ENCODE results near the gene SYT5. TPM values are rescaled to one million over a fixed set of nuclear protein-coding genes. Genes with fewer than 3 reads are reported as not detected.

The SYT5 gene
- total RNA-seq, 3 donors from 2014 or later (not counting 1 experiment from before 2014, with no cell fraction given) = 4.9 to 6.1 (median 5.3) TPM

DNA sequence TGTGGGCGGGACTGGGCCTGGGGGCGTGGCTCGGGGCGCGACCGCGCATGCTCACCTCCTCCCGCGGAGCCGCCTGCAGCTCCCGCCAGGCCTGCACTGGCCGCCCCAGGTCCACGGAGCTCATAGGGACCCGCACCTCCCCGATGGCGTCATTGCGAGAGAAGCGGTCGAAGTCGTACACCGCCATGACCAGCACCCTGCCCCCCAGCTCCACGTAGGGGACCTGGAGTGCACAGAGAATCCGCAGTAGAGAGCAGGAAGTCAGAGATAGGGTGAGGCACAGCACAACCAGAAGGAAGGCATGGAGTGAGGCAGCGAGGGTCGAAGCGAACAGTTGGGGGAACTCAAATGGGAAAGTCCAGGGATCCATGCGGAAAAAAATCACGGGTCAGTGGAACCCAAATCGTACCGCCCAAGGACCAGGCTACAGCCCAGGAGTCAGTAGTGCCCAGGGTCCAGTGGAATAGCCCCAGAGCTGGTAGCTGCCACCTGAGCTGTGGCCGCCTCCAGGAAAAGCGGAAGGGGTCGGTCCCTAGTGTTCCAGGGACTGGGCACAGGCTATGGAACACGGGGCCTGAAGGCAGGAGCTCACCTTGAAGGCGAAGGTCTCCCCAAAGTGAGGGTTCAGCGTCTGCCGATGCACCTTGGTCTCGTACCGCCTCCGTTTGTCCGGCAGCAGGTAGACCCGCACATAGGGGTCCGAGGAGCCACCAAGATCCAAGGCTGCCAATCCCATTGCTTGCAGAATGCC, 4.8 kb downstream of the SYT5 start:
- DNase-seq (no peak), ATAC-seq (no peak)
- no peak overlapping the region for H3K4me3 Mint-ChIP-seq
- no peak overlapping the region for H3K27ac Mint-ChIP-seq
- Histone ChIP-seq H3K36me3 (ENCODE audit: control insufficient read depth, insufficient read depth, low read length) (no peaks in the 10 kb centered on the region), H3K27me3 (ENCODE audit: control insufficient read depth, insufficient read depth, low read length) (peaks cover 42% of the 10 kb centered on the region), H3K27ac (ENCODE audit: low read length) (no peak overlapping the region), H3K9me3 (ENCODE audit: control insufficient read depth, insufficient read depth, low read length) (no peaks in the 10 kb centered on the region), H3K4me1 (ENCODE audit: control insufficient read depth, insufficient read depth, low read length) (peaks cover 36% of the 10 kb centered on the region), H3K4me3 (ENCODE audit: low read length) (no peak overlapping the region)
- peaks cover 52 to 61% of the 10 kb centered on the region in 2 donors for H3K27me3 Mint-ChIP-seq (ENCODE audit: low read depth in 2 of 2)
- H3K36me3 Mint-ChIP-seq = no peaks in the 10 kb centered on the region
- intact Hi-C loops (cut with micrococcal nuclease) = loop anchor here (5.0 kb wide), 1 partner anchor 477 kb away; no protein-coding TSS in a partner anchor
- TF ChIP-seq, protein P1, sequence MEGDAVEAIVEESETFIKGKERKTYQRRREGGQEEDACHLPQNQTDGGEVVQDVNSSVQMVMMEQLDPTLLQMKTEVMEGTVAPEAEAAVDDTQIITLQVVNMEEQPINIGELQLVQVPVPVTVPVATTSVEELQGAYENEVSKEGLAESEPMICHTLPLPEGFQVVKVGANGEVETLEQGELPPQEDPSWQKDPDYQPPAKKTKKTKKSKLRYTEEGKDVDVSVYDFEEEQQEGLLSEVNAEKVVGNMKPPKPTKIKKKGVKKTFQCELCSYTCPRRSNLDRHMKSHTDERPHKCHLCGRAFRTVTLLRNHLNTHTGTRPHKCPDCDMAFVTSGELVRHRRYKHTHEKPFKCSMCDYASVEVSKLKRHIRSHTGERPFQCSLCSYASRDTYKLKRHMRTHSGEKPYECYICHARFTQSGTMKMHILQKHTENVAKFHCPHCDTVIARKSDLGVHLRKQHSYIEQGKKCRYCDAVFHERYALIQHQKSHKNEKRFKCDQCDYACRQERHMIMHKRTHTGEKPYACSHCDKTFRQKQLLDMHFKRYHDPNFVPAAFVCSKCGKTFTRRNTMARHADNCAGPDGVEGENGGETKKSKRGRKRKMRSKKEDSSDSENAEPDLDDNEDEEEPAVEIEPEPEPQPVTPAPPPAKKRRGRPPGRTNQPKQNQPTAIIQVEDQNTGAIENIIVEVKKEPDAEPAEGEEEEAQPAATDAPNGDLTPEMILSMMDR (IDR thresholded peaks at IDR 0.05) = no peak
- H3K9me3 Mint-ChIP-seq = no peaks in the 10 kb centered on the region
- peaks cover 21 to 44% of the 10 kb centered on the region in 2 donors for H3K4me1 Mint-ChIP-seq
- WGBS (ENCODE audit: insufficient coverage) = 71% methylated on average over 43 of the region's 43 CpGs

DNA sequence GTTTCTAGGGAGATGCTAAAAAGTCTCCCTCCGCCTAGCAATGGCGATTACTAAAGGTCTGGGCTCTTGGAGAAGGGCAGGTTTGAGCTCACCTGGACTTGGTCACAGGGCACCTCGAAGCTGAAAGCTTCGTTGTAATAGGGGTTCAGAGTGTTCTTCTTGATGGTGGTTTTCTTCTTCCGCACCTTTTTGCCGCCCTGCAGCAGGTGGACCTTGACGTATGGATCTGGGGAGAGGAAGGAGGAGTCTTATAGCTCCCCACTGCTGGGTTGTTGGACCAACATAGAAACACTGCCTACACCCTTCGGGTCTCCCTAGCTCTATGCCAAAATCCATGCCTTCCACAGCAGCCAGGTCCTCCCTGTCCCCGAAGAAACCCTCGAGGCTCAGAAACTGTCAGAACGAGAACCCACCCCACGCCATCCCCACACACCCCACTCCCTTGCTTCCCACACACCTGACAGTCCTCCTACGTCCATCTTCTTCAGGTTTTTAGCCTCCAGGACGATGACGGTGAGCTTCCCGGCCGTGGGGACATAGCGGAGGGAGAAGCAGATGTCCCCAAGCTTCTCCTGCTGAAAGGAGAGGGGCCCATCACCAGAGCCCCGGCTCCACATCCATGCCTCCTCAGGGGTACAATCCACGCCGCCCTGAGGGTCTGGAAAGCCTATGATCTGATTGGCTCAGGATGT, 5.5 kb downstream of the SYT5 start:
- H3K4me1 Mint-ChIP-seq = peaks cover 19 to 37% of the 10 kb centered on the region in 2 donors
- H3K4me1 ChIP-seq (ENCODE audit: control insufficient read depth, insufficient read depth, low read length) = peaks cover 29% of the 10 kb centered on the region
- TF ChIP-seq, protein P1 (IDR thresholded peaks at IDR 0.05) = no peak
- H3K27me3 ChIP-seq (ENCODE audit: control insufficient read depth, insufficient read depth, low read length) = peaks cover 40% of the 10 kb centered on the region
- H3K36me3 Mint-ChIP-seq = no peaks in the 10 kb centered on the region
- DNase-seq = no peak
- peaks cover 55 to 65% of the 10 kb centered on the region in 2 donors for H3K27me3 Mint-ChIP-seq (ENCODE audit: low read depth in 2 of 2)
- H3K9me3 Mint-ChIP-seq = no peaks in the 10 kb centered on the region
- H3K36me3 ChIP-seq (ENCODE audit: control insufficient read depth, insufficient read depth, low read length) = no peaks in the 10 kb centered on the region
- no peak overlapping the region for H3K27ac ChIP-seq (ENCODE audit: low read length)
- H3K27ac Mint-ChIP-seq = no peak overlapping the region
- intact Hi-C loops (cut with micrococcal nuclease) = loop anchor here (5.0 kb wide), 1 partner anchor 478 kb away; no protein-coding TSS in a partner anchor
- H3K9me3 ChIP-seq (ENCODE audit: control insufficient read depth, insufficient read depth, low read length) = no peaks in the 10 kb centered on the region
- no peak for ATAC-seq
- 74% methylated on average over 21 of the region's 21 CpGs for WGBS (ENCODE audit: insufficient coverage)
- no peak overlapping the region for H3K4me3 Mint-ChIP-seq
- no peak overlapping the region for H3K4me3 ChIP-seq (ENCODE audit: low read length)

DNA sequence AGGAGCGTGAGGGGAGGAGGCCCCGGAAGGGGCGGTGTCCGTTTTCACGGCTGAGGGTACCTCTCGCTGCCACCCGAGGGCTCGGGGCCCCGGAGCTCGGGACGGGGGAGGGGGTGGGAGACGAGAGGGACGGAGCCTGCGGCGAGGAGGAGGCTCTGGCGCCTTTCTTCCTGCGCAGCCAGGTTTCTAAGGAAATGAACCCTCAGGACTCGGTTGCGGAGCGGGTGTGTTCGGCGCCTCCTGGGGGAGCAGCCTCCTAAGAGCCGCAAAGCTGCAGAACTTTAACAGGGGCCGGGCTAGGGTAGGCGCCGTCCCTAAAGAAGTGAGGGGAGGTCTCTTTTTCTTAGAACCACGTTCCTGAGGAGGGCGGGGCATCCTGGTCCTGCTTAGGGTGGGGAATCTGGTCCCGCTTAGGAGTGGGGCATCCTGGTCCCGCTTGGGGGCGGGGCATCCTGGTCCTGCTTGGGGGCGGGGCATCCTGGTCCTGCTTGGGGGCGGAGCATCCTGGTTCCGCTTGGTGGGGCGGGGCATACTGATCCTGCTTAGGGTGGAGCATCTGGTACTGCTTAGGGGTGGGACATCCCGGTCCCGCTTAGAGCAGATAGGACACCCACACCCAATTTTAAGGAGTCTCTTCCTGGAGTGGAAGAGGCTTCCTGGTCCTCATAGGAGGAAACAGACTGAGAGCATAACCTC, 6.2 kb downstream of the SYT5 start:
- Mint-ChIP-seq H3K36me3 (no peaks in the 10 kb centered on the region), H3K9me3 (no peaks in the 10 kb centered on the region), H3K4me3 (peak overlapping the region; percentile 61), H3K27ac (peak overlapping the region in 1 of 2 donors; percentile 58), H3K27me3 (ENCODE audit: low read depth in 2 of 2) (peaks cover 58 to 72% of the 10 kb centered on the region in 2 donors), H3K4me1 (peaks cover 12 to 30% of the 10 kb centered on the region in 2 donors)
- Histone ChIP-seq H3K4me1 (ENCODE audit: control insufficient read depth, insufficient read depth, low read length) (peaks cover 22% of the 10 kb centered on the region), H3K9me3 (ENCODE audit: control insufficient read depth, insufficient read depth, low read length) (no peaks in the 10 kb centered on the region), H3K36me3 (ENCODE audit: control insufficient read depth, insufficient read depth, low read length) (no peaks in the 10 kb centered on the region), H3K27me3 (ENCODE audit: control insufficient read depth, insufficient read depth, low read length) (peaks cover 44% of the 10 kb centered on the region), H3K27ac (ENCODE audit: low read length) (no peak overlapping the region), H3K4me3 (ENCODE audit: low read length) (peak overlapping the region; percentile 39)
- DNase-seq (peak in 1 of 2 donors; percentile 51), ATAC-seq (peak; percentile 27 to 53 (median 46))
- TF ChIP-seq, protein P1 (IDR thresholded peaks at IDR 0.05) = no peak
- WGBS (ENCODE audit: insufficient coverage) = under 1% methylated on average over 35 of the region's 37 CpGs
- intact Hi-C loops (cut with micrococcal nuclease) = no loop called here
